ENCODE results near the gene SGCE.

DNA sequence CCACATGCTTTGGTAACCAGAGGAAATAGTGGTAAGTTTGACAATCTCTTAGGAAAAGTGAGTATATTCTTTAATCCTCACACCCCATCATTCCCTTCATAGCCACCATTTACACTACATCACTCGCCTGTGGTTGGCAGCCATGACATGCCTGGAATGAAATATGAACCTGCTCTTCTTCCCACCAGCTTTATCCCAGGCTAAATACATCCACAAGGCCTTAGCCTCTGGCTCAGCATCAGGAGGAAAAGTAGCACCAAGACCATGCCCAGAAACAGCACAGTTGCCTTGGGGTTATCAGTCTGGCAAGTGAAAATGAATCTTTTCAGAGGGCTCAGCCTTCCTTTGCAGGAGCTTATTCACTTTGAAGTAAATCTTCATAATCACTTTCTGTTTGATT, 40.3 kb downstream of the SGCE start:
- TF ChIP-seq, protein P1, sequence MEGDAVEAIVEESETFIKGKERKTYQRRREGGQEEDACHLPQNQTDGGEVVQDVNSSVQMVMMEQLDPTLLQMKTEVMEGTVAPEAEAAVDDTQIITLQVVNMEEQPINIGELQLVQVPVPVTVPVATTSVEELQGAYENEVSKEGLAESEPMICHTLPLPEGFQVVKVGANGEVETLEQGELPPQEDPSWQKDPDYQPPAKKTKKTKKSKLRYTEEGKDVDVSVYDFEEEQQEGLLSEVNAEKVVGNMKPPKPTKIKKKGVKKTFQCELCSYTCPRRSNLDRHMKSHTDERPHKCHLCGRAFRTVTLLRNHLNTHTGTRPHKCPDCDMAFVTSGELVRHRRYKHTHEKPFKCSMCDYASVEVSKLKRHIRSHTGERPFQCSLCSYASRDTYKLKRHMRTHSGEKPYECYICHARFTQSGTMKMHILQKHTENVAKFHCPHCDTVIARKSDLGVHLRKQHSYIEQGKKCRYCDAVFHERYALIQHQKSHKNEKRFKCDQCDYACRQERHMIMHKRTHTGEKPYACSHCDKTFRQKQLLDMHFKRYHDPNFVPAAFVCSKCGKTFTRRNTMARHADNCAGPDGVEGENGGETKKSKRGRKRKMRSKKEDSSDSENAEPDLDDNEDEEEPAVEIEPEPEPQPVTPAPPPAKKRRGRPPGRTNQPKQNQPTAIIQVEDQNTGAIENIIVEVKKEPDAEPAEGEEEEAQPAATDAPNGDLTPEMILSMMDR (conservative IDR thresholded peaks at IDR 0.05; ENCODE audit: low read depth in 2 of 2): no peak
- TF ChIP-seq EZH2phosphoT487 (IDR thresholded peaks at IDR 0.05; ENCODE audit: unreplicated experiment) (no peak), EZH2 (IDR thresholded peaks at IDR 0.05; ENCODE audit: low read depth, unreplicated experiment) (no peak), NANOG (IDR thresholded peaks at IDR 0.05; ENCODE audit: borderline replicate concordance) (no peak), POLR2AphosphoS5 (IDR thresholded peaks at IDR 0.05; ENCODE audit: low read depth) (no peak), CREB1 (CRISPR knock-in tag; IDR thresholded peaks at IDR 0.05; ENCODE audit: low read depth) (no peak), STAT1 (IDR thresholded peaks at IDR 0.05; ENCODE audit: unreplicated experiment) (no peak)

All from GM23338 (cell line).